ENCODE results near the gene PBX2.

GRCh38 chr6:32198866-32199265, 8.9 kb upstream of the PBX2 start:
- TF ChIP-seq CTCF (IDR thresholded peaks at IDR 0.05) (no peak), POLR2A (IDR thresholded peaks at IDR 0.05) (no peak), POLR2AphosphoS5 (IDR thresholded peaks at IDR 0.05) (no peak), EP300 (IDR thresholded peaks at IDR 0.05) (no peak)
